Small intestine (tissue), 7 donors: ENCODE data around the gene DLX3. TPM values are rescaled to one million over a fixed set of nuclear protein-coding genes. Genes with fewer than 3 reads are reported as not detected.
A peak's percentile ranks its signal among the peaks of the same experiment; 100 is the strongest.

Experiments used
- DNase-seq, 2 donors: peaks; one replicate each; pipeline versions ENCODE4 v3.0.0 to v3.0.0-alpha.2; 2013
- FAIRE-seq: peaks from 2 replicates; lab custom pipeline; 2012; peaks lifted over from hg19 to GRCh38; lab: Jason Lieb, UNC
- H3K27ac ChIP-seq, 3 donors: one replicate each; pipeline ENCODE4 v1.5.1; 2013; ENCODE audit warnings: low read length in 2 of 3, mild to moderate bottlenecking in 2 of 3, control low read depth in 1 of 3, inconsistent platforms in 1 of 3, low read depth in 1 of 3, moderate library complexity in 1 of 3
- H3K27me3 ChIP-seq, 3 donors: one replicate each; pipeline ENCODE4 v1.6.1; 2013; ENCODE audit warnings: low read length in 3 of 3, inconsistent platforms in 1 of 3; ENCODE audit not compliant: control insufficient read depth in 3 of 3, insufficient read depth in 3 of 3
- H3K36me3 ChIP-seq, 3 donors: one replicate each; pipeline ENCODE4 v1.6.1; 2013; ENCODE audit warnings: low read length in 3 of 3, inconsistent platforms in 1 of 3, low read depth in 1 of 3, mild to moderate bottlenecking in 1 of 3, moderate library complexity in 1 of 3; ENCODE audit not compliant: control insufficient read depth in 3 of 3, insufficient read depth in 2 of 3
- H3K4me1 ChIP-seq, 3 donors: one replicate each; pipeline ENCODE4 v1.6.1; 2013; ENCODE audit warnings: low read length in 2 of 3, inconsistent platforms in 1 of 3, low read depth in 1 of 3, mild to moderate bottlenecking in 1 of 3, moderate library complexity in 1 of 3; ENCODE audit not compliant: control insufficient read depth in 3 of 3, insufficient read depth in 2 of 3
- H3K4me3 ChIP-seq, 3 donors: one replicate each; pipeline ENCODE4 v1.5.1; 2013; ENCODE audit warnings: low read length in 3 of 3, control low read depth in 1 of 3, inconsistent platforms in 1 of 3, low read depth in 1 of 3, mild to moderate bottlenecking in 1 of 3, moderate library complexity in 1 of 3
- H3K9me3 ChIP-seq, 2 donors: one replicate each; pipeline ENCODE4 v1.6.1; 2013; ENCODE audit warnings: low read depth in 1 of 2, low read length in 1 of 2; ENCODE audit not compliant: control insufficient read depth in 2 of 2, insufficient read depth in 1 of 2
- WGBS, 3 donors: extraction: QIAGEN DNeasy Blood & Tissue Kit; methylation state at CpG; one replicate each; pipeline ENCODE4 v1.1.7; 2013; 5-methylcytosine and 5-hydroxymethylcytosine counted together
- polyA plus RNA-seq, 4 donors: library from polyadenylated mRNA; stranded (reverse) in 3 of 4; unstranded in 1 of 4; fragments of 200-250 nt in 3 of 4; fragments of 120-200 nt in 1 of 4; gene quantifications; one replicate each; pipeline versions ENCODE4 v1.2.1 to v1.2.3, GENCODE V29; 2013
- donor health status: healthy with polysubstance abuse.
- donor health status: control.
- donor health status: control.
- donor health status: Bipolar disorder and iron deficiency.
- donor health status: healthy.

DLX3 gene
- polyA plus RNA-seq, 4 donors, result 0.06 to 1.4 TPM; not detected in 2

DNA sequence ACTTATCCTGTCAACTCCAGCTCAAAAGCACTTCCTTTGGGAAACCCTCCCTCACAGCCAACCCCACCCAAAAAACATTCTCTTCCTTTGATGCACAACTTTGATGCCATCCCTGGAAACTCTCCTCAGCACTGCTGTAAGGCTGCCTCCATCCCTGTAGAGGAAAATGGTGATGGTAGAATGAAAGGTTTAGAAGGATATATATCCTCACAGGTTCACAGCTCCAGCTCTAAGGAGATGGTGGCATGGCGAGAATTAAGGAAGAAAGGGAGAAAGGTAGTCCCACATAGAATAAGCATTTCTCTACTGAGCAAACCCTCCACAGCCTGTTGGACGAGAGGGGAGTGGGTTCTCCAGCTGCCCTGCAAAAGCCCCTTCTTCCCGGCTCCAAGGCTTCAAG, 28.3 kb downstream of the DLX3 start:
- H3K27ac ChIP-seq, result no peak overlapping the region
- DNase-seq (no peak), FAIRE-seq (no peak)
- H3K36me3 ChIP-seq, result no peaks in the 10 kb centered on the region
- 24 to 38% (median 31%) methylated on average over 3 of the region's 3 CpGs for WGBS, 3 donors
- H3K4me1 ChIP-seq, result peaks cover 0 to 24% (median 3%) of the 10 kb centered on the region in 3 donors
- H3K9me3 ChIP-seq, result peaks cover 0 to 10% of the 10 kb centered on the region in 2 donors
- peaks cover 17 to 96% (median 75%) of the 10 kb centered on the region in 3 donors for H3K27me3 ChIP-seq
- no peak overlapping the region for H3K4me3 ChIP-seq

DNA sequence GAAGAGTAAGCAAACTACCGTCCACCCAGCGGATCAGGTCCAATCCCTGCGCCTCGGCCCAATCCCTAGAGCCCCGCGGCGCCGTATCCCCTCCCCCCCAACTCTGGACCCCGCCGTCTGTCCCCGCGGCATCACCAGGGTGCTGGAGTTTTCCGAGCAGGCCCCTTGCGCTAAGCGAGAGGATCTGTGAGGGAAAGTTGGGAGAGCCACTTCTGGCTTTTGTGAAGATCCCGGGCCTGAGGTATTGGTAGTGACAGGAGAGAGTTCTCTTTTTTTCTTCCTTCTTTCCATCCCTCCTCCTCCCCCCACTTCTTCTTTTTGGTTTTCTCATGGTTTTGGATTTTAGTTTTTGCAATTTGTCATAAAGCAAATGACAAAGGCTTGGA, 29.5 kb downstream of the DLX3 start:
- H3K4me1 ChIP-seq, result peaks cover 0 to 17% (median 3%) of the 10 kb centered on the region in 3 donors
- no peak for DNase-seq
- H3K4me3 ChIP-seq, result no peak overlapping the region
- peaks cover 0 to 10% of the 10 kb centered on the region in 2 donors for H3K9me3 ChIP-seq
- FAIRE-seq, result no peak
- 5 to 8% (median 8%) methylated on average over 16 of the region's 16 CpGs for WGBS, 3 donors
- H3K27me3 ChIP-seq, result peaks cover 17 to 93% (median 66%) of the 10 kb centered on the region in 3 donors
- H3K36me3 ChIP-seq, result no peaks in the 10 kb centered on the region
- no peak overlapping the region for H3K27ac ChIP-seq

DNA sequence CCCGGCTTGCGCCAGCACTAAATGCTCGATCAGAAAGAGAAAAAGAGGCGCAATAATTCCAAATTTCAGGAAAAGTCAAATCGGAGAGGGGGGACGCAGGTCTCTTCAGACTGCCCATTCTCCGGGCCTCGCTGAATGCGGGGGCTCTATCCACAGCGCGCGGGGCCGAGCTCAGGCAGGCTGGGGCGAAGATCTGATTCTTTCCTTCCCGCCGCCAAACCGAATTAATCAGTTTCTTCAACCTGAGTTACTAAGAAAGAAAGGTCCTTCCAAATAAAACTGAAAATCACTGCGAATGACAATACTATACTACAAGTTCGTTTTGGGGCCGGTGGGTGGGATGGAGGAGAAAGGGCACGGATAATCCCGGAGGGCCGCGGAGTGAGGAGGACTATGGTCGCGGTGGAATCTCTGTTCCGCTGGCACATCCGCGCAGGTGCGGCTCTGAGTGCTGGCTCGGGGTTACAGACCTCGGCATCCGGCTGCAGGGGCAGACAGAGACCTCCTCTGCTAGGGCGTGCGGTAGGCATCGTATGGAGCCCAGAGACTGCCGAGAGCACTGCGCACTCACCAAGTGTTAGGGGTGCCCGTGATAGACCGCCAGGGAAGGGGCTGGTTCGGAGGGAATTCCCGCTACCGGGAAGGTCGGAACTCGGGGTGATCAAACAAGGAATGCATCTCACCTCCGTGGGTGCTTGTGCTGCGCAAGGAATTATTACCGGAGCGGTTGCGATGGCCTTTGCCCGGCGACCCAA, 30.1 kb downstream of the DLX3 start:
- Histone ChIP-seq H3K27me3 (peaks cover 17 to 87% (median 60%) of the 10 kb centered on the region in 3 donors), H3K4me3 (no peak overlapping the region), H3K36me3 (no peaks in the 10 kb centered on the region), H3K27ac (no peak overlapping the region), H3K4me1 (peaks cover 0 to 17% (median 3%) of the 10 kb centered on the region in 3 donors), H3K9me3 (peaks cover 0 to 6% of the 10 kb centered on the region in 2 donors)
- 5 to 14% (median 8%) methylated on average over 52 of the region's 52 CpGs for WGBS, 3 donors
- FAIRE-seq (no peak), DNase-seq (no peak)

DNA sequence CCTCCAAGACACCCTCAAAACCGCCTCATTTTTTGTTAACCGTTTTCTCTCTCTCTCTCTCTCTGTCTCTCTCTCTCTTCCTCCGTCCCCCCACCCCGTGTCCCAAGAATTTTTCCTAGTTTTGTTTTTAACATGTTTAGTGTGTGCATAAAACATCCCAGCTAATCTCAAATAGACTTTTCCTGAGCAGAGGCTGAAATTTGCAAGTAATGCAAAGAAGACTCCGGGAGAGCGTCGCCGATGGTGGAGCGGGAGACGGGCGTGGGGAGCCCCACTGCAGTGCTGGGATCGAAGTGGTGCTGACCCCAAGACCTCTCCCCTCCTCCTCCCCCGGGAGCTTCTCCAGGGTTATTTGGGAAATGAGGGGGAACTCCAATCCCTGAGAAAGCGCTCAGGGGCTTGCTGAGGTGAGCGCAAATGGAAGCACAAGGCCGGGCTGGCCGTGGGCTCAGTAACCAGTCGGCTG, 30.7 kb downstream of the DLX3 start:
- peaks cover 0 to 14% (median 3%) of the 10 kb centered on the region in 3 donors for H3K4me1 ChIP-seq
- H3K4me3 ChIP-seq, result no peak overlapping the region
- peaks cover 0 to 6% of the 10 kb centered on the region in 2 donors for H3K9me3 ChIP-seq
- no peaks in the 10 kb centered on the region for H3K36me3 ChIP-seq
- 8 to 24% (median 12%) methylated on average over 18 of the region's 18 CpGs for WGBS, 3 donors
- peaks cover 17 to 86% (median 57%) of the 10 kb centered on the region in 3 donors for H3K27me3 ChIP-seq
- H3K27ac ChIP-seq, result no peak overlapping the region
- FAIRE-seq (no peak), DNase-seq (peak in 1 of 2 donors; percentile 39)

DNA sequence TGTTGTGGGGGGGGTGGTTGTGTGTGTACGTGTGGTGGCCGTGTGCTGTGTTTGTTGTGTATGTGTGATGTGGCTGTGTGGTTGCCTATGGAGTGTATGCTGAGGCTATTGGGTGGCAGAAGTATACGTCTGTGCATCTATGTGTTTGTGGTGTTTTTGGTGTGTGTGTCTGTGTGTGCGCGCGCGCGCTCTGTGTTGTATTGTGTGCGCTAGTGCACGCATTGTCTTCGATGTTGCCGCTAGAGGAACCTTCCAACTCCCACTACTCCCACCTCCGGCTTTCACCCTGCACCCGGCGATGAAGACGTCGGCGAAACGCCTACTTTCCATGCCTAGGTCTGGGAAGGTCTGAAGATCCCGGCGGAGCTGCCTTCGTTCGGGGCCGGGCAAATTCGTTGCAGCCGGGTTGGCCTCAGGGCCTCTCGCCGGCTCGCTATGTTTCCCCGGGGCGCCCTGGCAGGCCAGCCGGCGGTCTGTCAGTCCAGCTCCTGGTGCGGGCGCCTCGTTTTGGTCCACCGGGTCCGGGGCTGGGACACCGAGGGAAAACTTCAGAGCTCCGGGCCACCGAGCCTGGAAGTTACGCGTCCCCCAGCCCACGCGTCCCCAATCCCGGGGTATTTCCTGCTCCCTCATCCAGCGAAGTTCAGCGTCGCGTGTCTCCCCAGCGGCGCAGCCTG, 31.3 kb downstream of the DLX3 start:
- Histone ChIP-seq H3K36me3 (no peaks in the 10 kb centered on the region), H3K4me3 (no peak overlapping the region), H3K27ac (no peak overlapping the region), H3K4me1 (peaks cover 0 to 11% (median 3%) of the 10 kb centered on the region in 3 donors), H3K27me3 (peaks cover 17 to 86% (median 61%) of the 10 kb centered on the region in 3 donors), H3K9me3 (peaks cover 0 to 6% of the 10 kb centered on the region in 2 donors)
- WGBS, 3 donors, result 6 to 13% (median 13%) methylated on average over 52 of the region's 52 CpGs
- DNase-seq, result peak in 1 of 2 donors; percentile 47
- no peak for FAIRE-seq

DNA sequence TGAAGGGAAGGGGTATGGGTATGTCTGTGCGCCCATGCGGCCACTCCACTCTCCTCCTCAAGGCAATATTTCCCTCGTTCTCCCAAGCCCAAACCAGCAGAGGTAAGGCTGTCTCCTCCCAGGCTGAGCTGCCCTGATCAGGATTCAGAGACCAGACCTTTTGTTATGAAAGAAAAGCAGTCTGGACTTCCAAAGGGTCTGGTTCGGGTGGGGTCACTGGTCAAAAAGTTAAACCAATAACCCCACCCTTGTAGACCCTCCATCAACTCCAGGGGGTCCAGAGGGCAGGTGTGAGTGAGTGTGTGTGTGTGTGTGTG, 31.8 kb downstream of the DLX3 start:
- Histone ChIP-seq H3K36me3 (no peaks in the 10 kb centered on the region), H3K9me3 (peaks cover 0 to 6% of the 10 kb centered on the region in 2 donors), H3K27me3 (peaks cover 14 to 85% (median 61%) of the 10 kb centered on the region in 3 donors), H3K4me3 (no peak overlapping the region), H3K4me1 (peaks cover 0 to 10% (median 3%) of the 10 kb centered on the region in 3 donors), H3K27ac (no peak overlapping the region)
- WGBS, 3 donors, result 14 to 27% (median 19%) methylated on average over 4 of the region's 4 CpGs
- DNase-seq, result no peak
- FAIRE-seq, result no peak

DNA sequence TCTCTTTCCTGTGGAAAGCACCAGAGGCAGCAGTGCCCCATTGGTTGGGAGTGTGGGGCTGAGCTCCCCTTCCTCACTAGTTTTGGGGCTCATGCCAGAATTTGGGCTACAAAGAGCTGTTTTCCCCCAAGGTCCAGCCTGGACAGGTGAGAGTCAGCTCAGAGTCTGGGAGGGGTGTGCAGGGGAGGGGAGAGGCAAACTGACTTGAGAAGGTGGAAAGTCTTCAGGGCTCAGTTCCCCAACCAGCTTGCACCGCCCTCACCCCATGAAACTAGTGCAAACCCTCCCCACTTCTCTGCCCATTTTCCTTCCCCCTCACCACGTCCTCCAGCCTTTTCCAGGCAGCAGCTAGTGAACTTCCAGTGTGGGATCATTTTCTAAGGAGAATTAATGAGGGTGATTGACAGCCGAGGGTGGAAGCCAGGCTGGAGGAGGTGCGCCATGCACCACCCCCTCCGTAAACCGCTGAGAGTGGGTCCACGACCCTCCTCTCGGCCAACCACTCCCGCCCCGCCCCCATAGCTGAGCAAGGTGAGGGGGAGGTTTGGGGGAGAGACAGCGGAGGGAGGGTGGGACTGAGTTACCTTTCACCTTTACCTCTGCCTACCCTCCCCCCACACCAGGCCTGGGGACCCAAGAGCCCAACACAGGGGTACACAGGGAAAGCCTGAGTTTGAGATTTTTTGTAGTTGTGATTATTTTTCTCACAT, 32.3 kb downstream of the DLX3 start:
- peaks cover 0 to 7% (median 0%) of the 10 kb centered on the region in 3 donors for H3K4me1 ChIP-seq
- no peak overlapping the region for H3K27ac ChIP-seq
- H3K4me3 ChIP-seq, result no peak overlapping the region
- no peaks in the 10 kb centered on the region for H3K36me3 ChIP-seq
- H3K9me3 ChIP-seq, result peaks cover 0 to 6% of the 10 kb centered on the region in 2 donors
- H3K27me3 ChIP-seq, result peaks cover 14 to 81% (median 61%) of the 10 kb centered on the region in 3 donors
- FAIRE-seq (no peak), DNase-seq (no peak)
- 14 to 20% (median 15%) methylated on average over 11 of the region's 11 CpGs for WGBS, 3 donors
